Dermis blood vessel endothelial cell (primary cell): ENCODE data around the gene CELF4. TPM values are rescaled to one million over a fixed set of nuclear protein-coding genes. Genes with fewer than 3 reads are reported as not detected.
A peak's percentile ranks its signal among the peaks of the same experiment; 100 is the strongest.

Experiments
- DNase-seq: peaks from one replicate; pipeline ENCODE4 v3.0.0; 2010
- total RNA-seq: library from RNA; depleted of rRNA; stranded (reverse); fragments of >200 nt; gene quantifications from 2 replicates; pipeline ENCODE4 v1.2.3, GENCODE V29; 2014

Gene CELF4
- total RNA-seq, 1 donor from 2014 or later = not detected

GRCh38 chr18:37405772-37406171 is 159.8 kb downstream of the CELF4 start:
- no peak for DNase-seq

GRCh38 chr18:37405229-37405628 is 160.4 kb downstream of the CELF4 start:
- no peak for DNase-seq

GRCh38 chr18:37403788-37404187 is 161.8 kb downstream of the CELF4 start:
- DNase-seq = no peak

GRCh38 chr18:37403100-37403781 is 162.4 kb downstream of the CELF4 start:
- no peak for DNase-seq

GRCh38 chr18:37402735-37403099 is 162.9 kb downstream of the CELF4 start:
- no peak for DNase-seq

GRCh38 chr18:37400802-37401201 is 164.8 kb downstream of the CELF4 start:
- DNase-seq = no peak

- no peak for DNase-seq
These were observed 167.2 kb downstream of the CELF4 start for GRCh38 chr18:37398248-37398920.

- no peak for DNase-seq
These were observed 167.8 kb downstream of the CELF4 start for GRCh38 chr18:37397814-37398213.

- DNase-seq = no peak
These were observed 168.5 kb downstream of the CELF4 start for GRCh38 chr18:37396971-37397720.

GRCh38 chr18:37395631-37396030 is 170.0 kb downstream of the CELF4 start:
- no peak for DNase-seq

- no peak for DNase-seq
These were observed 170.5 kb downstream of the CELF4 start for GRCh38 chr18:37395138-37395537.

- no peak for DNase-seq
These were observed 171.0 kb downstream of the CELF4 start for GRCh38 chr18:37394610-37394965.

GRCh38 chr18:37393945-37394609 is 171.5 kb downstream of the CELF4 start:
- DNase-seq = peak; percentile 68

- DNase-seq = no peak
These were observed 172.3 kb downstream of the CELF4 start for GRCh38 chr18:37393221-37393827.

GRCh38 chr18:37392648-37393047 is 172.9 kb downstream of the CELF4 start:
- DNase-seq = no peak

- DNase-seq = no peak
These were observed 173.7 kb downstream of the CELF4 start for GRCh38 chr18:37391698-37392548.

- no peak for DNase-seq
These were observed 174.4 kb downstream of the CELF4 start for GRCh38 chr18:37391156-37391555.

- no peak for DNase-seq
These were observed 174.9 kb downstream of the CELF4 start for GRCh38 chr18:37390687-37391086.

- no peak for DNase-seq
These were observed 175.8 kb downstream of the CELF4 start for GRCh38 chr18:37389684-37390368.

- DNase-seq = no peak
These were observed 176.6 kb downstream of the CELF4 start for GRCh38 chr18:37389041-37389440.

- DNase-seq = no peak
These were observed 177.2 kb downstream of the CELF4 start for GRCh38 chr18:37388413-37388812.
